Peyer's patch (tissue), 4 donors: ENCODE results near the gene ADGRG3. TPM values are rescaled to one million over a fixed set of nuclear protein-coding genes. Genes with fewer than 3 reads are reported as not detected.

Experiments
- DNase-seq, 3 donors: peaks; one replicate each; pipeline ENCODE4 v3.0.0-alpha.2; 2017 to 2019
- H3K27ac ChIP-seq, 4 donors: fragments of 200-600 bp; sonication (generic); one replicate each; pipeline ENCODE4 v1.5.1; 2016 to 2019
- H3K27me3 ChIP-seq, 2 donors: fragments of 200-600 bp; sonication (generic); one replicate each; pipeline ENCODE4 v1.5.1; 2019
- H3K36me3 ChIP-seq, 3 donors: fragments of 200-600 bp; sonication (generic); one replicate each; pipeline ENCODE4 v1.5.1; 2016 to 2019
- H3K4me1 ChIP-seq, 4 donors: fragments of 200-600 bp; sonication (generic); one replicate each; pipeline ENCODE4 v1.5.1; 2016 to 2019
- H3K4me3 ChIP-seq, 4 donors: fragments of 200-600 bp; sonication (generic); 1 replicate in 3 of 4; 2 replicates in 1 of 4; pipeline ENCODE4 v1.5.1; 2016 to 2019; ENCODE audit warnings: mild to moderate bottlenecking in 1 of 4
- H3K9me3 ChIP-seq, 4 donors: fragments of 200-600 bp; sonication (generic); one replicate each; pipeline ENCODE4 v1.5.1; 2016 to 2019; ENCODE audit warnings: mild to moderate bottlenecking in 1 of 4
- POLR2A ChIP-seq, 2 donors: fragments of 450-650 bp; IDR thresholded peaks; one replicate each; pipeline ENCODE4 v1.5.1; 2017; ENCODE audit warnings: antibody characterized with exemption in 2 of 2, mild to moderate bottlenecking in 2 of 2, moderate library complexity in 2 of 2
- total RNA-seq, 4 donors: library from RNA; depleted of rRNA; stranded (reverse); fragments of >200 nt; gene quantifications; one replicate each; pipeline ENCODE4 v1.1.0, GENCODE V29; 2016
- TF ChIP-seq, protein P1 (sequence below), 6 experiments: fragments of 450-650 bp in 4 of 6; fragments of 200-600 bp in 2 of 6; sonication (generic) in 1 of 6; IDR thresholded peaks; one replicate each; pipeline ENCODE4 v1.5.1; 2017 to 2019; ENCODE audit warnings: antibody characterized with exemption in 6 of 6, mild to moderate bottlenecking in 3 of 6, moderate library complexity in 1 of 6

ADGRG3 gene
- total RNA-seq, 4 donors from 2014 or later: 0.47 to 4.1 (median 1.9) TPM

DNA sequence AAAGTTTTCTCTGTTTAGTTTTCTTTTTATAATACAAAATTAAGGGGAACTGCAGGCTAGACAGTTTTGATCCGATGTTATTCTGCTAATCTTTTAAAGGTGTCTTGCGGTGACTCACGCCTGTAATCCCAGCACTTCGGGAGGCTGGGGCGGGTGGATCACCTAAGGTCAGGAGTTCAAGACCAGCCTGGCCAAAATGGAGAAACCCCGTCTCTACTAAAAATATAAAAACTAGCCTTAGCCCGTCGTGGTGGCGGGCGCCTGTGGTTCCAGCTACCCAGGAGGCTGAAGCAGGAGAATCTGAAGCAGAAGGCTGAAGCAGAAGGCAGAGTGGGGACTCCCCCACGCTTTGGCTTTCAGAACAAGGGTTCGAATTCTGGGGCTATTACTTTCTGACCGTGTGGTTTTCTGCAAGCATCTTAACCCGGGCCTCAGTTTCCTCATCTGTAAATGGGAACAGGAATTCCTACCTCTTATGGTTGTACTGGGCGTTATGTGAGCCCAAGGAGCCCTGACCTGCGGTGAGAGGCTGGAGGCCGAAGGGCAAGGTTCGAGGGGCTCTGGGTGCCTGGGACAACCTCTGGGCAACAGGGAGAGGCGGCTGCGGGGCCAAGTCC is 66.3 kb downstream of the ADGRG3 start:
- DNase-seq: no peak
- Histone ChIP-seq H3K27ac (peak overlapping the region; percentile 78 to 89 (median 86)), H3K9me3 (no peaks in the 10 kb centered on the region), H3K27me3 (no peaks in the 10 kb centered on the region), H3K4me3 (peak overlapping the region; percentile 66 to 83 (median 74)), H3K4me1 (peaks cover 0 to 24% (median 12%) of the 10 kb centered on the region in 4 donors), H3K36me3 (no peaks in the 10 kb centered on the region)
- no peak for TF ChIP-seq POLR2A (IDR thresholded peaks at IDR 0.05)

DNA sequence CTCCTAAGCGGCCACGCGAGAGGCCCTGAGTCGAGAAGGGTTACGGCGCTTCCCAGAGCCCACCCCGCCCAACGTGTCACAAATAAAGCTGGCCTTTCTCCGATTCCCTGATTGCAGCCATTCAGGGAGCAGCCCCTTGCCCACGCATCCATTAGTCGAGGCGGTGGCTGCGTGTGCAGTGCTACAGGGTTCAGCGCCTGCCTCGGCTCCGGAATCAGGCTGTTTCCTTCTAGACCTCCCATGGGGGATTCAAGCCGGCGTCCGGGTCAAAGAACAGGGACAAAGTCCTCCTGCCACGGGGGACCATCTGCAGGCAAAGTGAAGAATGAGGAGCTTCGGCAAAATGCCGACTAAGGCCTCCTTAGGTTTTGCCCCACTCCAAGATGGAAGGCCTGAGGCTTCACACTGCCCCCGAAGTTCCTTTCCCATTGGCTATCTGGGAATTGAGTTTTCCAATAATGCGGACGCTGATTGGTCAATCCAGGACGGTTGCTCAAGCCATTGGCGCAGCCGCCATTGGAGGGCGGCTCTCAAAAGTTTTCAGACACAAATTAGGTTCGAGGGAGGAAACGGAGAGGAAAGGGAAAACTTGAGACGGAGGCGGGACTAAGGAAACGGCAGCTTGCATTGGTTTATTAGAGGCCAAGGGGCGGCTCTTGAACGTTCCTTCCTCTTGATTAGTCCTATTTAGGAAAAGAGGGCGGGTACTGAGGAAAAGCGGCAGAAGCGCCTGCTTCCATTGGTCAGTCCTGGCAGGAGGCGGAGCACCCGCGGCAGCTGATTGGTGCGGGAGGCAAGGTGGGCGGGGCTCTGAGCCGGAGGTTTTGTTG is 67.0 kb downstream of the ADGRG3 start:
- peak in 1 of 2 donors; percentile 49 for TF ChIP-seq POLR2A (IDR thresholded peaks at IDR 0.05)
- TF ChIP-seq, protein P1, sequence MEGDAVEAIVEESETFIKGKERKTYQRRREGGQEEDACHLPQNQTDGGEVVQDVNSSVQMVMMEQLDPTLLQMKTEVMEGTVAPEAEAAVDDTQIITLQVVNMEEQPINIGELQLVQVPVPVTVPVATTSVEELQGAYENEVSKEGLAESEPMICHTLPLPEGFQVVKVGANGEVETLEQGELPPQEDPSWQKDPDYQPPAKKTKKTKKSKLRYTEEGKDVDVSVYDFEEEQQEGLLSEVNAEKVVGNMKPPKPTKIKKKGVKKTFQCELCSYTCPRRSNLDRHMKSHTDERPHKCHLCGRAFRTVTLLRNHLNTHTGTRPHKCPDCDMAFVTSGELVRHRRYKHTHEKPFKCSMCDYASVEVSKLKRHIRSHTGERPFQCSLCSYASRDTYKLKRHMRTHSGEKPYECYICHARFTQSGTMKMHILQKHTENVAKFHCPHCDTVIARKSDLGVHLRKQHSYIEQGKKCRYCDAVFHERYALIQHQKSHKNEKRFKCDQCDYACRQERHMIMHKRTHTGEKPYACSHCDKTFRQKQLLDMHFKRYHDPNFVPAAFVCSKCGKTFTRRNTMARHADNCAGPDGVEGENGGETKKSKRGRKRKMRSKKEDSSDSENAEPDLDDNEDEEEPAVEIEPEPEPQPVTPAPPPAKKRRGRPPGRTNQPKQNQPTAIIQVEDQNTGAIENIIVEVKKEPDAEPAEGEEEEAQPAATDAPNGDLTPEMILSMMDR (IDR thresholded peaks at IDR 0.05): no peak
- H3K36me3 ChIP-seq: no peaks in the 10 kb centered on the region
- peak overlapping the region; percentile 86 to 98 (median 96) for H3K4me3 ChIP-seq
- peak overlapping the region; percentile 78 to 89 (median 86) for H3K27ac ChIP-seq
- peaks cover 0 to 24% (median 12%) of the 10 kb centered on the region in 4 donors for H3K4me1 ChIP-seq
- DNase-seq: peak; percentile 98 to 99 (median 99)
- H3K27me3 ChIP-seq: no peaks in the 10 kb centered on the region
- no peaks in the 10 kb centered on the region for H3K9me3 ChIP-seq

DNA sequence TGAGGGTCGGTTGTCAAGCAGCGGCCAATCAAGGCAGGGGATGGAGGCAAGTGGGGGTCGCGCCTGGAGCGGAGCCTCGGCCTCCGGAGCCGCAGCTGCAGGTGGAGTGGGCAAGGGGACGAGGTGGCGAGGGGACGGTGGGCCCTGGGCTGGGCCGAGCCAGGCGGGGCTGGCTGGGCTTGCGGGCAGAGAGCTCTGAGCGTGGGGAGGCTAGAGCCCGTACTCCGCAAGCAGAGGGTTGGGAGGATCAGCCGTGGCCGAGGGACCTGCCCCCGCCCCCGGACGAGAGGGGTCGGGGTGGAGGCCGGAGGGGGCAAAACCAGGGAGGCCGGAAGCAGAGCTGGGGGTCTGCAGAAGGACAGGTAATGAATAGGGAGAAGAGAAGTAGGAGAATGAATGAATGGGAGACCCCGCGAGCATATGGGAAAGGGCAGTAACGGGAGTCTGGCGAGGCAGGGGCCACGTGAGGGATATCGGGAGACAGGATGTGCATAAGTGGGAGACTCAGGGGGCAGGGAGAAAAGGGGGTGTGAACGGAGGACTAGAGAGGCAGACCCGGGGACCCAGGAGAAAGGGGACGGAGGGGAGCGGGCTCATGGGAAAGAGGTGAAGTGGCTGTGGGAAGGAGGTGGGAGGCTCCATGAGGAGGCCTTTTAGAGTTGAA is 67.8 kb downstream of the ADGRG3 start, which contains the start of gene KATNB1:
TSS of gene KATNB1 (plus strand) at position 16 of the 664 bp plus-strand sequence. CDS start 1,474 bp downstream, outside the sequence.
- H3K36me3 ChIP-seq: no peaks in the 10 kb centered on the region
- peak within 1 kb of the TSS; percentile 78 to 89 (median 86) for H3K27ac ChIP-seq
- no peaks in the 10 kb centered on the region for H3K9me3 ChIP-seq
- H3K4me3 ChIP-seq: peak within 1 kb of the TSS; percentile 86 to 98 (median 96)
- DNase-seq: peak in 1 of 3 donors; percentile 17
- no peak for TF ChIP-seq POLR2A (IDR thresholded peaks at IDR 0.05)
- TF ChIP-seq, protein P1 (IDR thresholded peaks at IDR 0.05): no peak
- H3K27me3 ChIP-seq: no peaks in the 10 kb centered on the region
- peaks cover 0 to 24% (median 12%) of the 10 kb centered on the region in 4 donors for H3K4me1 ChIP-seq

DNA sequence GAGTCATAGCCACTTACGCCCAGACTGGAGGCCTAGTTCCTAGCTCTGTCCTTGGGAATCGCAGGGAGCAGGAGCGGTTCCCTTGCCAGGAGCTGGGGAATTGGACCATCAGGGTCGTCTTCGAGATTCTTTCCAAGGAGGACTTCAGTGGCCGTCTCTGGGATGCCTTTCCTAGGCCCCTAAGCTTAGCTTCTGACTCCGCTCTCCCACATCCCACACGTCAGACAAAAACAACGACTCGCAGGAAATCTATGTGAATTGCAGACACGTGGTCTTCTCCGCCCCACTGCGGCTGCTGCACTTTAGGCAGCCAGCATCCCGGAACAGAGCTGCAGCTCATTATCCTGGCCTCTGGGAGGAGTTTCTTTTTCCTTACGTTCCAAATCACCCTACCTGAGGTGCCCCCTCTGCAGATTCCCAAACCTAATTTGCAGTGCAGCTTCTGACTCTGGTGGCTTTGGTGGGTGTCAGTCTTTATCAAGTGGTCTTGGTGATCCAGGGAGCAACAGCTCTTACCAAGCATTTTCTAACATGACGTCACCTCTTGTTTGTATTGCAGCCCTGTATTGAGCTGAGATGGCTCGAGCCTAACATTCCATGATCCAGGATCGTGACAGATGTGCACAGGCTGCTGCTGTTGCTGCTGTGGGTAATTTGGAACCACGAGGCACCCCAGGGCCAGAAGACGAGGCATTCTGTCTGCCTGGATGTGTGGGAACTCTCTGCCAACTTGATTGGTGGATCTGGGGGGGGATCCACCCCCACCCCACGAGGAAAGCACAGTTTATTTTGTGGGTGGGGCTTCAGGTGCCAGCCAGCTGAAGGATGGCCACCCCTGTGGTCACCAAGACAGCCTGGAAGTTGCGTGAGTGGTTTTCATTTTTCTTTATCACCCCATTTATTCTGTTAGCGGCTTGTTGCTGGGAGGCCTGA is 68.6 kb downstream of the ADGRG3 start:
- DNase-seq: peak; percentile 55 to 68 (median 68)
- Histone ChIP-seq H3K36me3 (no peaks in the 10 kb centered on the region), H3K27ac (peak overlapping the region; percentile 65 to 80 (median 75)), H3K4me1 (peaks cover 0 to 24% (median 12%) of the 10 kb centered on the region in 4 donors), H3K9me3 (no peaks in the 10 kb centered on the region), H3K4me3 (peak overlapping the region; percentile 86 to 98 (median 96)), H3K27me3 (no peaks in the 10 kb centered on the region)
- TF ChIP-seq, protein P1 (IDR thresholded peaks at IDR 0.05): peak in 3 of 6 experiments; percentile 25 to 41 (median 40)
- no peak for TF ChIP-seq POLR2A (IDR thresholded peaks at IDR 0.05)

DNA sequence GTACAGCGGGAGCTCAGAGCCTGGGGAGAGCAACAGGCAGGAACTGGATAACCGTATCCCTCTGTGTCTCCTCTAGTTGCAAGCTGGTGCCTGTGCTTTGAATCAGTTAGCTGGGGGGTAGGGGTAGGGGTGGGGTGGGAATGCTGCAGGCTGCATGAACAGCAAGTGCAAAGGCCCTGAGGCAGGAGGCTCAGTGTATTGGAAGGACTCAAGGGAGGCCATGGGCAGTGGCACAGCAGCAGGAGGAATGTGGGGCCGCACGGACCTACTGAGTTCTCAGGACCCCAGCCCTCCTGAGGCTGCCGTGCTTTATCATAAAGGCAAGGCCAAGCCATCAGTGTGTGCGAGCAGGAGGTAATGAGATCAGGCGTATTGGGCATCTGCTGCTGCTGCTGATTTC is 70.7 kb downstream of the ADGRG3 start:
- no peaks in the 10 kb centered on the region for H3K27me3 ChIP-seq
- no peak for DNase-seq
- H3K4me1 ChIP-seq: peaks cover 0 to 24% (median 12%) of the 10 kb centered on the region in 4 donors
- no peak overlapping the region for H3K4me3 ChIP-seq
- no peaks in the 10 kb centered on the region for H3K36me3 ChIP-seq
- no peak overlapping the region for H3K27ac ChIP-seq
- no peak for TF ChIP-seq POLR2A (IDR thresholded peaks at IDR 0.05)
- TF ChIP-seq, protein P1 (IDR thresholded peaks at IDR 0.05): no peak
- H3K9me3 ChIP-seq: no peaks in the 10 kb centered on the region

Other genes with a start within 250 kb of the ADGRG3 start
- gene CIAPIN1, start 220.9 kb upstream of the ADGRG3 start, total RNA-seq: 10 to 100 TPM; 37.7 to 65.5 (median 46.2) TPM
- 100 to 1,000 TPM in 3 of 4 donors, 10 to 100 TPM in 1; 87.5 to 154 (median 122) TPM for gene COQ9, start 220.8 kb upstream of the ADGRG3 start, total RNA-seq
- gene POLR2C, start 205.6 kb upstream of the ADGRG3 start, total RNA-seq: 100 to 1,000 TPM in 1 of 4 donors, 10 to 100 TPM in 3; 68.0 to 113 (median 84.8) TPM
- 100 to 1,000 TPM in 3 of 4 donors, 10 to 100 TPM in 1; 81.7 to 209 (median 189) TPM for gene DOK4, start 181.8 kb upstream of the ADGRG3 start, total RNA-seq
- gene CCDC102A, start 131.7 kb upstream of the ADGRG3 start, total RNA-seq: 10 to 100 TPM in 1 of 4 donors, 1 to 10 TPM in 3; 1.7 to 10.7 (median 2.5) TPM
- 10 to 100 TPM in 1 of 4 donors, 1 to 10 TPM in 3; 3.0 to 30.5 (median 4.3) TPM for gene ADGRG5, start 125.7 kb upstream of the ADGRG3 start, total RNA-seq
- gene ADGRG1, start 39.7 kb upstream of the ADGRG3 start, total RNA-seq: 10 to 100 TPM; 12.8 to 50.3 (median 34.7) TPM
- gene DRC7, start 26.5 kb downstream of the ADGRG3 start, total RNA-seq: not detected
- gene KATNB1, start 67.5 kb downstream of the ADGRG3 start, total RNA-seq: 10 to 100 TPM; 17.7 to 27.1 (median 21.7) TPM
- 100 to 1,000 TPM in 3 of 4 donors, 10 to 100 TPM in 1; 29.7 to 530 (median 272) TPM for gene KIFC3, start 134.2 kb downstream of the ADGRG3 start, total RNA-seq